GM12875 (cell line): ENCODE data around the gene STEAP3.

Source experiments
- H3K4me3 ChIP-seq: one replicate; pipeline ENCODE4 v1.5.1; 2011; ENCODE audit warnings: low read depth, low read length, control low read depth
- TF ChIP-seq, protein P1 (sequence below): IDR thresholded peaks from 2 replicates; pipeline ENCODE4 v1.5.1; 2011; ENCODE audit warnings: low read depth, mild to moderate bottlenecking, control low read depth, inconsistent platforms, low read length, moderate library complexity, borderline replicate concordance; ENCODE audit not compliant: insufficient read depth

STEAP3 gene

DNA sequence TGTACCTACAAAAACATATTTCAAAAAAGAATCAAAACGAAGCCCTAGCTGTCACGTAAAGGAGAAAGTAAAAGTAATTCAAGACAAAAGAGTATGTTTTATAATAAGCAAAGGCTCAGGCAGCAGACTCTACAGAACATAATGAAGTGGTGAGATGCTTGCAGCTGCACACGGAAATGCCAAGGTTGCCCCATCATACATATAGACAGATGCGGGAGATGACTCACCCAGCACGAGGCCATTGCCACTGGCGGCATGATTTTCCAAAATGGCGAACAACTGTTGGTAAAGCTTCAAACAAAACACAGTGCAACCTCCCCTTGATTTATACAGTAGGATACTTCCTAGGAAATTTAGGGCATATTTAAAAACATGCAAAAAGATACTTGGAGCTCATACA is 39.1 kb upstream of the STEAP3 start:
- TF ChIP-seq, protein P1, sequence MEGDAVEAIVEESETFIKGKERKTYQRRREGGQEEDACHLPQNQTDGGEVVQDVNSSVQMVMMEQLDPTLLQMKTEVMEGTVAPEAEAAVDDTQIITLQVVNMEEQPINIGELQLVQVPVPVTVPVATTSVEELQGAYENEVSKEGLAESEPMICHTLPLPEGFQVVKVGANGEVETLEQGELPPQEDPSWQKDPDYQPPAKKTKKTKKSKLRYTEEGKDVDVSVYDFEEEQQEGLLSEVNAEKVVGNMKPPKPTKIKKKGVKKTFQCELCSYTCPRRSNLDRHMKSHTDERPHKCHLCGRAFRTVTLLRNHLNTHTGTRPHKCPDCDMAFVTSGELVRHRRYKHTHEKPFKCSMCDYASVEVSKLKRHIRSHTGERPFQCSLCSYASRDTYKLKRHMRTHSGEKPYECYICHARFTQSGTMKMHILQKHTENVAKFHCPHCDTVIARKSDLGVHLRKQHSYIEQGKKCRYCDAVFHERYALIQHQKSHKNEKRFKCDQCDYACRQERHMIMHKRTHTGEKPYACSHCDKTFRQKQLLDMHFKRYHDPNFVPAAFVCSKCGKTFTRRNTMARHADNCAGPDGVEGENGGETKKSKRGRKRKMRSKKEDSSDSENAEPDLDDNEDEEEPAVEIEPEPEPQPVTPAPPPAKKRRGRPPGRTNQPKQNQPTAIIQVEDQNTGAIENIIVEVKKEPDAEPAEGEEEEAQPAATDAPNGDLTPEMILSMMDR = no peak
- H3K4me3 ChIP-seq = no peak overlapping the region

DNA sequence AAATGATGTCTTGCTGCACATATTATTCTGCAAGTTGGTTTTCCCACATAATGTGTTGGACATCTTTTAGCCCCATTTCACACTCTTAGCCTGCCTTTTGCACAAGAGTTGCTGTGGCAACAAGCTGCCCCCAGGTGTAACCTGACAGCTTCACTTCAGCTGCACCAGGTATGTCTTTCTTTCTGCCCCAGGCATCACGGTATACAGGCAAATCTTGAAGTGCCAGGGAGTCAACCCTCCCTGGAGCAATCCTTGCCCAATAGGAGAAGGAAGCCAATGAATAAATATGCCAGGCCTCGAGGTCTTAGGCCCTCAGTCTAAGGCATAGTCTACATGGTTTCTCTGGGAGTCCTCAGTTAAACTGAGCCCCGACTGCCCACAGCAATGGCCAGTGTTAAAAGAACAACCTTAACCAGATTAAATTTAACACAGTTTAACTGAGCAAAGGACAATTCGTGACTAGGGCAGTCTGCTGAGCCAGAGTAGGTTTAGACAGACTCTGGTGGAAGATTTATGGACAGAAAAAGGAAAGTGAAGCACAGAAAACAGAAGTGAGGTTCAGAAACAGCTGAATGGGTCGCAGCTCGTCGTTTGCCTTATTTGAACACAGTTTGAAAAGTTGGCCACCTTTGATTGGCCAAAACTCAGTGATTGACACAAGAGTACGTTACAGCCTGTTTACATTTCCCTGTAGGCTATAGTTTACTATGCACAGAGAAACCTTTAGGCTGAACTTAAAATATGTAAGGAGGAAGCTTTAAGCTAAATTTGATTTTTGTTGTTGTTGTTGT is 33.1 kb upstream of the STEAP3 start:
- H3K4me3 ChIP-seq = no peak overlapping the region
- TF ChIP-seq, protein P1 = no peak

DNA sequence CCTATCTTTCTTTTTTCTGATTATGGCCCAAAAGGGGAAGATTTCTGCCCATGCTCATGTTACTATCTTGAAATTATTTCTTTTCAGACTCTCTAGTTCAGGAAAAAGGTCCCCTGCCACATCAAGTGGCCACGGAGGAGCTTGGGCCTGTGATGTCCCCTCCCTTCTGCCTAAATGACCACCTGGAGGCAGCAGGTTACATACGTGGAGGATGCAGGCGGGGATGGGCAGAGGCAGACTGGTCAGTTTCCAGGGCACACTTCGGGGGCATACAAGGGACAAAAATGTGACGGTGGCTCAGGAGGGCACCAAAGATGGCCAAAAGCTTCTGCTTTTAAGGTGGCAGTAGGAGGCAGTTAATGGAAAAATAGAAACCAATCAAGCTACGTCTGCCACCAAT is 30.7 kb upstream of the STEAP3 start:
- TF ChIP-seq, protein P1 = no peak
- H3K4me3 ChIP-seq = no peak overlapping the region

DNA sequence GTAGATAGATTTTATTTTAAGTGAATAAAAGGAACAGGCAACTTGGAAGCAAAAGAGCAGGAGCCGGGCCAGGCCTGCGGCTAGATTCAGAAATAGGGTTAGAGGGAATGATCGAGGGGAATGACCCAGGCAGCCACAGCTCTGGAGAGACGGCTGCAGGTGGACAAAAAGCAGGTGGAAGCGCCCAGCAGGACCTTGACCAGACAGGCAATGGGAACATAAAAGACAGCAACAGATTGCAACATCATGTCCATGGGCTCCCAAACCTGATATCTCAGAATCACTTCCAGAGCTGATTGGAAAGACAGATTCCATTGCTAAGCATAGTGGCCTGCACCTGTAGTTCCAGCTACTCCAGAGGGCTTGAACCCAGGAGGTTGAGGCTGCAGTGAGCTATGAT is 28.6 kb upstream of the STEAP3 start:
- H3K4me3 ChIP-seq = no peak overlapping the region
- TF ChIP-seq, protein P1 = no peak

DNA sequence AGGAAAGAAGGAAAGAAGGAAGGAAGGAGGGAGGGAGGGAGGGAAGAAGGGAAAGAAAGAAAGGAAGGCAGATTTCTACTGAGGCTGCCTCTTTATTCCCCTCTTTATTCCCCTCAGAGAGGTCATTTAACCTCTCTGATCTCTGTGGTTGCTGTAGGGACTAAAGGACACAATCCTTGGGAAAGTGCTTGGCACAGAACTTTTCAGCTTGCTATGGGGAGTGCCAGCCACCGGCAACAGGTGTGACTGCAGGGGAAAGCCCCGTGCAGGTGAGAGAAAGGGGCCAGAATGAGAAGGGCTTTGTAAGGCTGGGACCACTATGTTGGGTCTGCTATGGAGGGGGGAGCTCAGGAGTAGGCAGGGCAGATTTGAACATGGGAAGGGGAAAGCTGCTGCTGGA is 27.7 kb upstream of the STEAP3 start:
- TF ChIP-seq, protein P1 = no peak
- no peak overlapping the region for H3K4me3 ChIP-seq

DNA sequence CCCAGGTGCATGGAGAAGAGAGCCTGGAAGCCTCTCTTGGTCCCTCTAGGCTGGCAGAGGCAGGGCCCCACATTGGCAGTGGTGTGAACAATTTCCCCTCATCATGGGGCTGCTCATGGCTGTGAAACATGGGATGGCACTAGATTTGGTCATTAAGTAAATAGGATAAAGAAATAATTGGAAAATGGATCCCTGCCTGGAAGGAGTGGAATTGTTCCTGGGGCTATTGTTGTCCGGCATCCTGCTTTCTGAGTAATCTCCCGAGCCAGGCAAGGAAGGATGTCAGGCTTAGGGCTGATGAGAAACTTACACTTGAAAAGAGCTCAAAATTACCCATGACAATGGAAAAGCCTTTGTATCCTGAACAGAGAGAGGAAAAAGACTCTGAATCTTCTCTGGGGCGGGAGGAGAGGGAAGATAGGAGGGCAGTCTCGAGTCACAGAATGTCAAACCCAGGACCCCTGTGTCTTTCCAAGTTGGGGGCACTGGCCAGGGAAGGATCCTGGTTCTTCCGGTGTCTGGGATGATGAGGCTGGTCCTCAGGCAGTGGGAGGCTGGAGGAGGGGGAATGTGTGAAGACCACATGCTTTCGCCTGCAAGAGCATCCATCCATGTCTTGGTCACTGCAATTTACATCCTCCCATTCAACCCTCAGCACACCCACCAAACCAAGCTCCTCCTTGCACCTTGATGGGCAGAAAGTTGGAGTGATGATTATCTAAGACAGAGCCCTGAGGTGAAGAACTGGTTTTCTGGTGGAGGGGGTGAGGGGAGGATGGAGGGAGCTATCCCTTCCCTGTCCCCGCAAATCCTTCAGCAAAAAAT is 27.1 kb upstream of the STEAP3 start:
- TF ChIP-seq, protein P1 = no peak
- H3K4me3 ChIP-seq = no peak overlapping the region

DNA sequence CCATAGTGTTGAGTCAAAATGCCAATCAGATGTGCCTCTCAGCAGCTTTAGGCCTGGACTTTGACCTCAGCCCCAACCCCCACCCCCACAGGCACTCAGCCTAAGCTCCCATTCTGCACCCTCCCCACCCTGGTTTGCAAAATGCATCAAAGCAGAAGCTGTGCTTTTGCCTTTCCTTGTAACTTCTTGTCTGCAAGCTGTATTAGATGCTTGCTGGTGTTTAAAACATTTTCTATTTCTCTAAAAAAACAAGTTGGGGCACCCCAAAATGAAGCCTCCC is 26.6 kb upstream of the STEAP3 start:
- TF ChIP-seq, protein P1 = no peak

More for the DNA sequence above, 26.6 kb upstream of the STEAP3 start:
- no peak overlapping the region for H3K4me3 ChIP-seq
